HepG2 (cell line): ENCODE measurements around the gene MPPE1.

ENCODE experiments used
- ATM ChIP-seq: fragments of 450-650 bp; IDR thresholded peaks from 2 replicates; pipeline ENCODE4 v1.7.1; 2017; ENCODE audit warnings: mild to moderate bottlenecking, borderline replicate concordance
- KLF16 ChIP-seq, 2 experiments: sonication (generic) in 1 of 2; formaldehyde crosslinking in 1 of 2; IDR thresholded peaks; 2 replicates each; pipeline versions ENCODE4 v1.6.1 to v1.8.0; 2016 to 2023; ENCODE audit warnings: missing genetic modification reagents in 2 of 2, missing compliant biosample characterization in 1 of 2
- MYC ChIP-seq: sonication (generic); formaldehyde crosslinking; IDR thresholded peaks from 2 replicates; pipeline ENCODE4 v1.9.0; 2021; ENCODE audit warnings: missing genetic modification reagents, borderline replicate concordance
- ZNF773 ChIP-seq: sonication (generic); formaldehyde crosslinking; IDR thresholded peaks from 2 replicates; pipeline ENCODE4 v1.4.0; 2020; ENCODE audit warnings: missing genetic modification reagents, borderline replicate concordance
- TF ChIP-seq, protein P1 (sequence below): sonication (generic); formaldehyde crosslinking; IDR thresholded peaks from 2 replicates; pipeline ENCODE4 v1.4.0; 2020; ENCODE audit warnings: mild to moderate bottlenecking, missing genetic modification reagents

DNA sequence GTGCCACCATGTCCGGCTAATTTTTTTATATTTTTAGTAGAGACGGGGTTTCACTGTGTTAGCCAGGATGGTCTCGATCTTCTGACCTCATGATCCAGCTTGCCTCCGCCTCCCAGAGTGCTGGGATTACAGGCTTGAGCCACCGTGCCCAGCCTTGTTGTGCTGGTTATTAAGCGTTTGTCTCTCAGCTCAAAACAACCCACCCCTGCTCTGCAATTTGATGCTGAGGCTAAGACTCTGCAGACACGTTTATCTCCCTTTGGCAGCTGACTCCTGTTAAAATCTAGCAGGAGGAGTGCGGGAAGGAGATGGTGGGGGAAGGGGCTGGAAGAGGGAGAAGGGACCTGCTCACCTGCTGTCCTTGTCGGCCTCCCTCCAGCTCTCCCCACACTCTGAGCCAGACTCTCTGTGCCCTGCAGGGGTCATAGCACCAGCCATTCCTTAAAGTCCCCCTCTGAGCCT lies 43.3 kb upstream of the MPPE1 start:
- TF ChIP-seq KLF16 (CRISPR knock-in tag; IDR thresholded peaks at IDR 0.05) (no peak), MYC (no peak), ATM (no peak), ZNF773 (CRISPR knock-in tag) (no peak)
- TF ChIP-seq, protein P1, sequence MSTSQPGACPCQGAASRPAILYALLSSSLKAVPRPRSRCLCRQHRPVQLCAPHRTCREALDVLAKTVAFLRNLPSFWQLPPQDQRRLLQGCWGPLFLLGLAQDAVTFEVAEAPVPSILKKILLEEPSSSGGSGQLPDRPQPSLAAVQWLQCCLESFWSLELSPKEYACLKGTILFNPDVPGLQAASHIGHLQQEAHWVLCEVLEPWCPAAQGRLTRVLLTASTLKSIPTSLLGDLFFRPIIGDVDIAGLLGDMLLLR: no peak
